Aorta (tissue), 5 donors: ENCODE measurements around the gene PPP4R3A. TPM values are rescaled to one million over a fixed set of nuclear protein-coding genes. Genes with fewer than 3 reads are reported as not detected.
A peak's percentile ranks its signal among the peaks of the same experiment; 100 is the strongest.
"Not testable (repeated sequence)": the region's sequence is repeated elsewhere in the genome, so short reads cannot be mapped to it uniquely, and the experiment has no call there.

Experiments
- ATAC-seq: fragments of 200-7000 bp; cut with Tn5 transposase; one replicate; pipeline ENCODE4 v1.9.1; 2022; ENCODE audit warnings: moderate library complexity; ENCODE audit not compliant: low FRiP score
- DNase-seq, 2 donors: peaks; one replicate each; pipeline ENCODE4 v3.0.0-alpha.2; 2020
- H3K27ac ChIP-seq, 2 donors: one replicate each; pipeline ENCODE4 v1.5.1; 2013; ENCODE audit warnings: low read length in 2 of 2, mild to moderate bottlenecking in 2 of 2, moderate library complexity in 2 of 2, control low read depth in 1 of 2, inconsistent platforms in 1 of 2, low read depth in 1 of 2
- H3K27me3 ChIP-seq, 2 donors: one replicate each; pipeline ENCODE4 v1.6.1; 2013; ENCODE audit warnings: control low read depth in 1 of 2, low read length in 1 of 2, mild to moderate bottlenecking in 1 of 2, moderate library complexity in 1 of 2; ENCODE audit not compliant: insufficient read depth in 2 of 2, control insufficient read depth in 1 of 2
- H3K36me3 ChIP-seq, 2 donors: one replicate each; pipeline ENCODE4 v1.6.1; 2013; ENCODE audit warnings: control low read depth in 1 of 2, low read length in 1 of 2, mild to moderate bottlenecking in 1 of 2; ENCODE audit not compliant: insufficient read depth in 2 of 2, control insufficient read depth in 1 of 2
- H3K4me1 ChIP-seq, 2 donors: one replicate each; pipeline ENCODE4 v1.6.1; 2013; ENCODE audit warnings: low read length in 2 of 2, control low read depth in 1 of 2, mild to moderate bottlenecking in 1 of 2, moderate library complexity in 1 of 2; ENCODE audit not compliant: insufficient read depth in 2 of 2, control insufficient read depth in 1 of 2
- H3K4me3 ChIP-seq, 2 donors: one replicate each; pipeline ENCODE4 v1.5.1; 2013; ENCODE audit warnings: low read length in 2 of 2, control low read depth in 1 of 2, mild to moderate bottlenecking in 1 of 2
- H3K9me3 ChIP-seq: one replicate; pipeline ENCODE4 v1.6.1; 2013; ENCODE audit warnings: mild to moderate bottlenecking, low read length; ENCODE audit not compliant: control insufficient read depth
- WGBS, 2 donors: extraction: QIAGEN DNeasy Blood & Tissue Kit; methylation state at CpG; one replicate each; pipeline ENCODE4 v1.1.7; 2013; 5-methylcytosine and 5-hydroxymethylcytosine counted together
- intact Hi-C, 2 donors: fragments of 100-400 bp; cut with DNase I; formaldehyde crosslinking; loops; one replicate each; pipeline versions ENCODE4 v1.14.2 to v1.15.0; 2022
- polyA plus RNA-seq, 2 donors: library from polyadenylated mRNA; stranded (reverse); fragments of 200-250 nt; gene quantifications; one replicate each; pipeline ENCODE4 v1.2.3, GENCODE V29; 2013
- total RNA-seq, 2 donors: library from RNA; stranded (reverse); fragmentation: NEBNext Ultra II Directional; extraction: Animal tissue kit (Norgen Biotek cat#: 25700); gene quantifications; one replicate each; pipeline ENCODE4 v1.2.1, GENCODE V29; 2021
- donor health status: healthy with polysubstance abuse.
- donor health status: Bipolar disorder and iron deficiency.
- donor health status: DM: no; HTN: no; CAD: no.
- donor health status: DM: no; HTN: no; CAD: no.
- donor health status: DM: yes; HTN: yes; CAD: no.

PPP4R3A gene
- total and polyA plus RNA-seq, 4 donors = 37.7 to 75.4 (median 55.0) TPM

- H3K27ac ChIP-seq = peak overlapping the region; percentile 88 to 94
- no peaks in the 10 kb centered on the region for H3K9me3 ChIP-seq
- peaks cover 0 to 4% of the 10 kb centered on the region in 2 donors for H3K4me1 ChIP-seq
- peak; percentile 57 to 83 for DNase-seq
- peak overlapping the region; percentile 87 to 94 for H3K4me3 ChIP-seq
- WGBS, 2 donors = 0% methylated on average over 43 to 71 of the region's 71 CpGs
- H3K36me3 ChIP-seq = no peaks in the 10 kb centered on the region
- no peaks in the 10 kb centered on the region for H3K27me3 ChIP-seq
- peak; percentile 5 for ATAC-seq
- intact Hi-C loops = no loop called here
These were observed 830 bp downstream of the PPP4R3A start for GRCh38 chr14:91509083-91509877.

GRCh38 chr14:91508105-91508504 lies 2.0 kb downstream of the PPP4R3A start:
- peaks cover 0 to 2% of the 10 kb centered on the region in 2 donors for H3K36me3 ChIP-seq
- DNase-seq = no peak
- H3K27ac ChIP-seq = no peak overlapping the region
- intact Hi-C loops = no loop called here
- peaks cover 0 to 4% of the 10 kb centered on the region in 2 donors for H3K4me1 ChIP-seq
- H3K4me3 ChIP-seq = peak overlapping the region; percentile 87 to 94
- H3K27me3 ChIP-seq = no peaks in the 10 kb centered on the region
- no peaks in the 10 kb centered on the region for H3K9me3 ChIP-seq
- 5% methylated on average over 2 of the region's 2 CpGs for WGBS, 2 donors
- no peak for ATAC-seq

- no peak for ATAC-seq
- no peak for DNase-seq
- H3K27me3 ChIP-seq = no peaks in the 10 kb centered on the region
- no peak overlapping the region for H3K27ac ChIP-seq
- peaks cover 0 to 3% of the 10 kb centered on the region in 2 donors for H3K36me3 ChIP-seq
- H3K4me3 ChIP-seq = no peak overlapping the region
- intact Hi-C loops = no loop called here
- no peaks in the 10 kb centered on the region for H3K9me3 ChIP-seq
- H3K4me1 ChIP-seq = peaks cover 3 to 7% of the 10 kb centered on the region in 2 donors
- 93 to 95% methylated on average over 4 of the region's 4 CpGs for WGBS, 2 donors
These were observed 3.9 kb downstream of the PPP4R3A start for GRCh38 chr14:91506226-91506625.

GRCh38 chr14:91503000-91503504 lies 7.1 kb downstream of the PPP4R3A start:
- DNase-seq = no peak
- peaks cover 5 to 7% of the 10 kb centered on the region in 2 donors for H3K4me1 ChIP-seq
- H3K36me3 ChIP-seq = peaks cover 0 to 3% of the 10 kb centered on the region in 2 donors
- intact Hi-C loops = no loop called here
- no peak for ATAC-seq
- H3K4me3 ChIP-seq = no peak overlapping the region
- no peaks in the 10 kb centered on the region for H3K9me3 ChIP-seq
- H3K27ac ChIP-seq = no peak overlapping the region
- 80 to 83% methylated on average over 4 of the region's 4 CpGs for WGBS, 2 donors
- no peaks in the 10 kb centered on the region for H3K27me3 ChIP-seq

GRCh38 chr14:91501951-91502930 lies 7.9 kb downstream of the PPP4R3A start:
- 79% methylated on average over 11 of the region's 11 CpGs for WGBS, 2 donors
- H3K27me3 ChIP-seq = no peaks in the 10 kb centered on the region
- peaks cover 5 to 9% of the 10 kb centered on the region in 2 donors for H3K4me1 ChIP-seq
- no peak for DNase-seq
- intact Hi-C loops = no loop called here
- no peak overlapping the region for H3K4me3 ChIP-seq
- no peaks in the 10 kb centered on the region for H3K9me3 ChIP-seq
- no peak overlapping the region for H3K27ac ChIP-seq
- H3K36me3 ChIP-seq = peaks cover 0 to 3% of the 10 kb centered on the region in 2 donors
- no peak for ATAC-seq

GRCh38 chr14:91501348-91501747 lies 8.8 kb downstream of the PPP4R3A start:
- no peak overlapping the region for H3K4me3 ChIP-seq
- H3K27ac ChIP-seq = no peak overlapping the region
- 95 to 100% methylated on average over 1 to 3 of the region's 3 CpGs for WGBS, 2 donors
- no peaks in the 10 kb centered on the region for H3K9me3 ChIP-seq
- no peaks in the 10 kb centered on the region for H3K27me3 ChIP-seq
- intact Hi-C loops = no loop called here
- H3K36me3 ChIP-seq = peaks cover 0 to 3% of the 10 kb centered on the region in 2 donors
- ATAC-seq = no peak
- peaks cover 5 to 15% of the 10 kb centered on the region in 2 donors for H3K4me1 ChIP-seq
- DNase-seq = no peak

- Histone ChIP-seq H3K4me3 (no peak overlapping the region), H3K36me3 (no peaks in the 10 kb centered on the region), H3K4me1 (peaks cover 3 to 8% of the 10 kb centered on the region in 2 donors), H3K27ac (no peak overlapping the region), H3K9me3 (no peaks in the 10 kb centered on the region), H3K27me3 (no peaks in the 10 kb centered on the region)
- intact Hi-C loops = no loop called here
- WGBS, 2 donors = 98 to 100% methylated on average over 1 of the region's 1 CpG
- ATAC-seq = no peak
- DNase-seq = no peak
These were observed 13.3 kb downstream of the PPP4R3A start for GRCh38 chr14:91496790-91497189.

- ATAC-seq, intact Hi-C loops, DNase-seq, H3K4me3 ChIP-seq, H3K27ac ChIP-seq, H3K36me3 ChIP-seq, H3K9me3 ChIP-seq, H3K4me1 ChIP-seq, H3K27me3 ChIP-seq: not testable (repeated sequence)
- WGBS, 2 donors = 72 to 73% methylated on average over 8 of the region's 8 CpGs
These were observed 15.6 kb downstream of the PPP4R3A start for GRCh38 chr14:91494392-91495065.
